ENCODE results near the gene RPA3.

- TF ChIP-seq CTCF (IDR thresholded peaks at IDR 0.05; ENCODE audit: borderline replicate concordance, extremely low read depth, low read length, poor library complexity, severe bottlenecking) = no peak
- TF ChIP-seq EZH2 (IDR thresholded peaks at IDR 0.05; ENCODE audit: borderline replicate concordance, low read depth, low read length, severe bottlenecking) = no peak
Measured at GRCh38 chr7:7757576-7757975, 39.2 kb upstream of the RPA3 start.
